CD1c-positive myeloid dendritic cell (primary cell): ENCODE measurements around the gene LRRC42.
A peak's percentile ranks its signal among the peaks of the same experiment; 100 is the strongest.

ENCODE experiments used
- DNase-seq: peaks from one replicate; pipeline ENCODE4 v3.0.0-alpha.2; 2016; ENCODE audit errors: extremely low spot score

LRRC42 gene

GRCh38 chr1:53942127-53942957 is 3.8 kb upstream of the LRRC42 start:
- DNase-seq = no peak

GRCh38 chr1:53943090-53943489 is 3.1 kb upstream of the LRRC42 start:
- DNase-seq = no peak

GRCh38 chr1:53943490-53944043 is 2.6 kb upstream of the LRRC42 start:
- DNase-seq = no peak

GRCh38 chr1:53944469-53945182 is 1.5 kb upstream of the LRRC42 start:
- no peak for DNase-seq

GRCh38 chr1:53945183-53945432 is 1.0 kb upstream of the LRRC42 start:
- DNase-seq = no peak

- DNase-seq = peak; percentile 99
Observed at GRCh38 chr1:53945433-53946251, 508 bp upstream of the LRRC42 start, which contains the start of gene IFT25. IFT25 (minus strand) TSS chr1:53945699; CDS start chr1:53940082, 5,617 bp downstream.

- no peak for DNase-seq
Observed at GRCh38 chr1:53947172-53947907, 1.2 kb downstream of the LRRC42 start.

GRCh38 chr1:53948291-53948690 is 2.1 kb downstream of the LRRC42 start:
- no peak for DNase-seq

GRCh38 chr1:53949023-53949990 is 3.2 kb downstream of the LRRC42 start:
- peak; percentile 43 for DNase-seq

- DNase-seq = no peak
Observed at GRCh38 chr1:53951697-53952096, 5.5 kb downstream of the LRRC42 start.

- no peak for DNase-seq
Observed at GRCh38 chr1:53954128-53954527, 8.0 kb downstream of the LRRC42 start.

GRCh38 chr1:53956308-53957168 is 10.4 kb downstream of the LRRC42 start:
- no peak for DNase-seq

GRCh38 chr1:53957194-53957818 is 11.2 kb downstream of the LRRC42 start:
- DNase-seq = no peak

GRCh38 chr1:53959664-53960250 is 13.6 kb downstream of the LRRC42 start:
- peak; percentile 53 for DNase-seq

GRCh38 chr1:53962395-53962794 is 16.2 kb downstream of the LRRC42 start:
- DNase-seq = no peak

- DNase-seq = no peak
Observed at GRCh38 chr1:53963460-53963859, 17.3 kb downstream of the LRRC42 start.

- no peak for DNase-seq
Observed at GRCh38 chr1:53964109-53964508, 18.0 kb downstream of the LRRC42 start.

- DNase-seq = no peak
Observed at GRCh38 chr1:53966794-53967193, 20.6 kb downstream of the LRRC42 start.
